Endothelial cell of umbilical vein (primary cell): ENCODE measurements around the gene SMAD7. TPM values are rescaled to one million over a fixed set of nuclear protein-coding genes. Genes with fewer than 3 reads are reported as not detected.

Experiments
- BruUV-seq: library from RNA; stranded (reverse); fragments of 400-500 nt; replicated peaks from 2 replicates; lab custom pipeline; 2021; lab: Mats Ljungman, UMichigan
- CTCF ChIA-PET: fragments of 300-600, 350-600 bp; sonication (Branson Sonifier 250); formaldehyde crosslinking; loops from one replicate; lab custom pipeline; 2021; ENCODE audit warnings: antibody characterized with exemption, inconsistent platforms; lab: Charles Lee
- POLR2A ChIA-PET: fragments of 300-600, 350-600 bp; sonication (Branson Sonifier 250); formaldehyde crosslinking; loops from one replicate; lab custom pipeline; 2021; ENCODE audit warnings: antibody characterized with exemption, inconsistent platforms; lab: Charles Lee
- DNase-seq: peaks from one replicate; pipeline ENCODE4 v3.0.0-alpha.2; 2011; ENCODE audit warnings: low read depth, low spot score
- FAIRE-seq: peaks from 2 replicates; lab custom pipeline; 2011; peaks lifted over from hg19 to GRCh38; lab: Jason Lieb, UNC
- H2AFZ ChIP-seq: 2 replicates; pipeline ENCODE4 v1.6.0; 2012; ENCODE audit warnings: low read depth, low read length, control low read depth, inconsistent platforms
- H3K27ac ChIP-seq: 2 replicates; pipeline ENCODE4 v1.5.1; 2011; ENCODE audit warnings: low read depth, mild to moderate bottlenecking, control low read depth, low read length, moderate library complexity; ENCODE audit not compliant: insufficient read depth
- H3K27me3 ChIP-seq, 2 experiments: 2 replicates each; pipeline versions ENCODE4 v1.6.0 to v1.6.1; 2011; ENCODE audit warnings: low read length in 2 of 2, mixed read lengths in 1 of 2; ENCODE audit not compliant: control insufficient read depth in 2 of 2, insufficient read depth in 2 of 2
- H3K36me3 ChIP-seq, 2 experiments: 2 replicates in 1 of 2; 3 replicates in 1 of 2; pipeline ENCODE4 v1.5.1; 2011; ENCODE audit warnings: low read length in 2 of 2, mild to moderate bottlenecking in 1 of 2, moderate library complexity in 1 of 2; ENCODE audit not compliant: control insufficient read depth in 2 of 2, insufficient read depth in 2 of 2; ENCODE audit errors: extremely low read depth in 1 of 2
- H3K4me1 ChIP-seq: 3 replicates; pipeline ENCODE4 v1.5.1; 2011; ENCODE audit warnings: mild to moderate bottlenecking, low read length; ENCODE audit not compliant: control insufficient read depth, insufficient read depth; ENCODE audit errors: extremely low read depth
- H3K4me2 ChIP-seq: 2 replicates; pipeline ENCODE4 v1.6.1; 2011; ENCODE audit warnings: low read length, control low read depth, mixed read lengths; ENCODE audit not compliant: insufficient read depth
- H3K4me3 ChIP-seq, 3 experiments: fragments of 200-600 bp in 1 of 3; sonication (generic), shearing (Covaris generic) in 1 of 3; replicated peaks in 1 of 3; 2 replicates each; pipeline ENCODE4 v1.5.1; 2011 to 2016; ENCODE audit warnings: control low read depth in 3 of 3, low read length in 3 of 3, mild to moderate bottlenecking in 2 of 3, inconsistent platforms in 1 of 3, low read depth in 1 of 3, moderate library complexity in 1 of 3; ENCODE audit not compliant: insufficient read depth in 1 of 3
- H3K79me2 ChIP-seq: 2 replicates; pipeline ENCODE4 v1.6.0; 2012; ENCODE audit warnings: low read length, inconsistent platforms; ENCODE audit not compliant: control insufficient read depth, insufficient read depth
- H3K9ac ChIP-seq: replicated peaks from 2 replicates; pipeline ENCODE3; 2011; ENCODE audit warnings: low read length, control low read depth; ENCODE audit not compliant: insufficient read depth; ENCODE audit errors: extremely low read depth
- H3K9me1 ChIP-seq: replicated peaks from 3 replicates; pipeline ENCODE4 v1.6.0; 2011; ENCODE audit warnings: mild to moderate bottlenecking, low read length; ENCODE audit not compliant: control insufficient read depth, insufficient read depth; ENCODE audit errors: extremely low read depth
- H3K9me3 ChIP-seq: replicated peaks from 2 replicates; pipeline ENCODE4 v1.5.1; 2012; ENCODE audit warnings: low read length, inconsistent platforms; ENCODE audit not compliant: control insufficient read depth, insufficient read depth
- H4K20me1 ChIP-seq: replicated peaks from 2 replicates; pipeline ENCODE3; 2011; ENCODE audit warnings: mild to moderate bottlenecking, low read length; ENCODE audit not compliant: control insufficient read depth, insufficient read depth; ENCODE audit errors: extremely low read depth
- CTCF ChIP-seq, 2 donors: IDR thresholded peaks; 1 replicate in 1 of 2; 2 replicates in 1 of 2; pipeline ENCODE4 v1.5.1; 2011; ENCODE audit warnings: low read length in 2 of 2, mild to moderate bottlenecking in 2 of 2, moderate library complexity in 2 of 2, control low read depth in 1 of 2, inconsistent platforms in 1 of 2, low read depth in 1 of 2; ENCODE audit not compliant: insufficient read depth in 1 of 2; ENCODE audit errors: extremely low read depth in 1 of 2
- EZH2 ChIP-seq: IDR thresholded peaks from 2 replicates; pipeline ENCODE4 v1.6.1; 2012; ENCODE audit warnings: borderline replicate concordance, low read depth, mild to moderate bottlenecking, moderate library complexity, low read length, inconsistent platforms; ENCODE audit not compliant: severe bottlenecking
- GATA2 ChIP-seq: IDR thresholded peaks from 2 replicates; pipeline ENCODE4 v1.7.0; 2011; ENCODE audit warnings: low read depth, mild to moderate bottlenecking, moderate library complexity, mixed read lengths, low read length; ENCODE audit not compliant: insufficient read length, insufficient read depth
- JUN ChIP-seq: IDR thresholded peaks from 2 replicates; pipeline ENCODE4 v1.6.1; 2011; ENCODE audit warnings: borderline replicate concordance, low read depth; ENCODE audit not compliant: insufficient read length, insufficient read depth
- MYC ChIP-seq: IDR thresholded peaks from one replicate; pipeline ENCODE4 v1.6.1; 2011; ENCODE audit warnings: mild to moderate bottlenecking, low read depth, low read length
- POLR2A ChIP-seq: IDR thresholded peaks from 2 replicates; pipeline ENCODE4 v1.6.1; 2012; ENCODE audit warnings: low read depth, mild to moderate bottlenecking, control low read depth, low read length
- POLR2AphosphoS5 ChIP-seq: IDR thresholded peaks from 2 replicates; pipeline ENCODE4 v1.6.1; 2012; ENCODE audit warnings: low read depth, mild to moderate bottlenecking, control low read depth, low read length, moderate library complexity; ENCODE audit not compliant: insufficient read depth
- dilution Hi-C: fragments of 300-500 bp; cut with MboI; formaldehyde crosslinking; loops from one replicate; pipeline ENCODE4 v1.15.0; 2019; ENCODE audit warnings: low sequenced_read_pairs; ENCODE audit not compliant: extremely low pct_ligation_motif_present
- intact Hi-C: fragments of 100-400 bp; cut with micrococcal nuclease; formaldehyde crosslinking; loops from one replicate; pipeline ENCODE4 v1.10.0; 2022
- polyA plus RNA-seq, 4 experiments: library from polyadenylated mRNA; depleted of rRNA in 3 of 4; stranded (reverse) in 3 of 4; unstranded in 1 of 4; fragments of >200 nt; gene quantifications; 2 replicates each; pipeline versions ENCODE4 v1.2.1 to v1.2.3, GENCODE V29; 2011 to 2012; ENCODE audit warnings: missing spikeins in 1 of 4
- total RNA-seq: library from RNA; stranded (reverse); gene quantifications from 2 replicates; pipeline ENCODE4 v1.2.3, GENCODE V29; 2021
- TF ChIP-seq, protein P1 (sequence below): IDR thresholded peaks from 2 replicates; pipeline ENCODE4 v1.6.1; 2011; ENCODE audit not compliant: insufficient read depth, insufficient read length

SMAD7 gene
- total and polyA plus RNA-seq, 2 donors (not counting 3 experiments of a cell fraction or from before 2014, with no cell fraction given): 3.6 to 8.0 TPM

GRCh38 chr18:48925491-48925780 lies 25.3 kb downstream of the SMAD7 start:
- intact Hi-C loops (no loop called here), dilution Hi-C loops (no loop called here)
- no TSS peak for BruUV-seq
- H2AFZ ChIP-seq: no peak overlapping the region
- H3K9me3 ChIP-seq: no peaks in the 10 kb centered on the region
- H3K79me2 ChIP-seq: peaks cover 16% of the 10 kb centered on the region
- no peaks in the 10 kb centered on the region for H4K20me1 ChIP-seq
- POLR2A ChIA-PET: no interaction called here
- TF ChIP-seq JUN (no peak), MYC (no peak), POLR2A (no peak), EZH2 (no peak), CTCF (IDR thresholded peaks at IDR 0.05; ENCODE audit: extremely low read depth in 1 of 2, insufficient read depth in 1 of 2, low read depth in 1 of 2, low read length in 2 of 2) (no peak), POLR2AphosphoS5 (no peak), GATA2 (no peak)
- TF ChIP-seq, protein P1, sequence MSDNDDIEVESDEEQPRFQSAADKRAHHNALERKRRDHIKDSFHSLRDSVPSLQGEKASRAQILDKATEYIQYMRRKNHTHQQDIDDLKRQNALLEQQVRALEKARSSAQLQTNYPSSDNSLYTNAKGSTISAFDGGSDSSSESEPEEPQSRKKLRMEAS: no peak
- H3K9me1 ChIP-seq: no peaks in the 10 kb centered on the region
- DNase-seq (no peak), FAIRE-seq (no peak)
- peaks cover 63% of the 10 kb centered on the region for H3K4me1 ChIP-seq
- H3K9ac ChIP-seq: no peak overlapping the region
- H3K4me3 ChIP-seq: no peak overlapping the region
- CTCF ChIA-PET: interaction anchor here (0.9 to 2.2 kb wide), 7 partner anchors 7 to 313 kb away, joined by 3 to 6 read pairs (median 4); no protein-coding TSS in a partner anchor
- no peaks in the 10 kb centered on the region for H3K27me3 ChIP-seq
- no peak overlapping the region for H3K4me2 ChIP-seq
- peaks cover 0 to 6% of the 10 kb centered on the region in 2 experiments for H3K36me3 ChIP-seq
- H3K27ac ChIP-seq: no peak overlapping the region
